ENCODE results near the gene NAPA. TPM values are rescaled to one million over a fixed set of nuclear protein-coding genes. Genes with fewer than 3 reads are reported as not detected.

NAPA gene
- total and polyA plus RNA-seq, 3 donors from 2014 or later: 194 to 257 (median 227) TPM

- TF ChIP-seq CTCF (IDR thresholded peaks at IDR 0.05): no peak
- TF ChIP-seq POLR2A (IDR thresholded peaks at IDR 0.05): no peak
- no peaks in the 10 kb centered on the region for H3K36me3 ChIP-seq (ENCODE audit: low read depth, missing control alignments)
- H3K4me1 ChIP-seq: no peaks in the 10 kb centered on the region
- DNase-seq: no peak
- WGBS, 2 donors: 97% methylated on average over 5 of the region's 5 CpGs
- H3K9me3 ChIP-seq: no peaks in the 10 kb centered on the region
- intact Hi-C loops (cut with DNase I; ENCODE audit: low total_unique reads): no loop called here
- no peak overlapping the region for H3K4me3 ChIP-seq
- no peaks in the 10 kb centered on the region for H3K27me3 ChIP-seq
- no peak overlapping the region for H3K27ac ChIP-seq
Observed at GRCh38 chr19:47498561-47498960, 16.3 kb downstream of the NAPA start.

GRCh38 chr19:47497821-47498520 lies 16.9 kb downstream of the NAPA start:
- Histone ChIP-seq H3K27ac (no peak overlapping the region), H3K36me3 (ENCODE audit: low read depth, missing control alignments) (no peaks in the 10 kb centered on the region), H3K27me3 (no peaks in the 10 kb centered on the region), H3K4me3 (no peak overlapping the region), H3K4me1 (no peaks in the 10 kb centered on the region), H3K9me3 (no peaks in the 10 kb centered on the region)
- TF ChIP-seq POLR2A (IDR thresholded peaks at IDR 0.05): no peak
- no peak for TF ChIP-seq CTCF (IDR thresholded peaks at IDR 0.05)
- 67 to 71% methylated on average over 7 to 14 of the region's 14 CpGs for WGBS, 2 donors
- DNase-seq: no peak
- intact Hi-C loops (cut with DNase I; ENCODE audit: low total_unique reads): no loop called here

- no peaks in the 10 kb centered on the region for H3K9me3 ChIP-seq
- no peaks in the 10 kb centered on the region for H3K4me1 ChIP-seq
- H3K4me3 ChIP-seq: no peak overlapping the region
- no peaks in the 10 kb centered on the region for H3K27me3 ChIP-seq
- DNase-seq: no peak
- TF ChIP-seq CTCF (IDR thresholded peaks at IDR 0.05) (no peak), POLR2A (IDR thresholded peaks at IDR 0.05) (no peak)
- 85 to 91% methylated on average over 10 to 20 of the region's 23 CpGs for WGBS, 2 donors
- intact Hi-C loops (cut with DNase I; ENCODE audit: low total_unique reads): no loop called here
- no peak overlapping the region for H3K27ac ChIP-seq
- no peaks in the 10 kb centered on the region for H3K36me3 ChIP-seq (ENCODE audit: low read depth, missing control alignments)
Observed at GRCh38 chr19:47497050-47497766, 17.7 kb downstream of the NAPA start.

- WGBS, 2 donors: 73 to 77% methylated on average over 15 to 17 of the region's 17 CpGs
- no peaks in the 10 kb centered on the region for H3K36me3 ChIP-seq (ENCODE audit: low read depth, missing control alignments)
- no peaks in the 10 kb centered on the region for H3K9me3 ChIP-seq
- no peaks in the 10 kb centered on the region for H3K4me1 ChIP-seq
- no peak overlapping the region for H3K4me3 ChIP-seq
- TF ChIP-seq POLR2A (IDR thresholded peaks at IDR 0.05): no peak
- TF ChIP-seq CTCF (IDR thresholded peaks at IDR 0.05): no peak
- DNase-seq: no peak
- H3K27ac ChIP-seq: no peak overlapping the region
- intact Hi-C loops (cut with DNase I; ENCODE audit: low total_unique reads): no loop called here
- H3K27me3 ChIP-seq: no peaks in the 10 kb centered on the region
Observed at GRCh38 chr19:47495478-47496372, 19.1 kb downstream of the NAPA start.

All from testis (tissue), 3 donors.